C4-2B (cell line): ENCODE results near the gene CCL8.

Source experiments
- H3K27ac ChIP-seq: fragments of 450-650 bp; 2 replicates; pipeline ENCODE4 v1.5.1; 2017
- ZFX ChIP-seq: fragments of 450-650 bp; IDR thresholded peaks from 2 replicates; pipeline ENCODE4 v1.6.1; 2017
- TF ChIP-seq, protein P1 (sequence below): fragments of 450-650 bp; conservative IDR thresholded peaks from 2 replicates; pipeline ENCODE4 v1.5.1; 2017; ENCODE audit warnings: mild to moderate bottlenecking

Gene CCL8

DNA sequence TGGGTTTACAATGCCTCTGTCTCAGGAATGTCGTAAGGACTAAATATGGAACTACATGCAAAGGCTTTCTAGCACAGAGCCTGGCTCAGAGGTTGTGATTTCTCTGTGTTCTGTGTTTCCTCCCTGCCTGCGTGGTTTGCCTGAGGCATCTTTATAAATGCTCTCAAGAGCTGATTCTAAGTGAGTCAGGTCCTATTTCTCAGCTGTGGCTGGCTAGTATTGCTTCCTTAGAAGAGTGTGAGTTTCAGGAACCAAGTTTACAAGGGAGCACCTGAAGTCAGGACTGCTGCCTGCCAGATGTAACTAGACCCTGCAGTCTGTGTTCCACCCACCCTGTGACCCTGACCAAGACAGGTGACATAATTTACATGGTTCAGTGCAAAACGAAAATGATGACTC, 51.8 kb downstream of the CCL8 start:
- no peak overlapping the region for H3K27ac ChIP-seq
- no peak for TF ChIP-seq ZFX
- TF ChIP-seq, protein P1, sequence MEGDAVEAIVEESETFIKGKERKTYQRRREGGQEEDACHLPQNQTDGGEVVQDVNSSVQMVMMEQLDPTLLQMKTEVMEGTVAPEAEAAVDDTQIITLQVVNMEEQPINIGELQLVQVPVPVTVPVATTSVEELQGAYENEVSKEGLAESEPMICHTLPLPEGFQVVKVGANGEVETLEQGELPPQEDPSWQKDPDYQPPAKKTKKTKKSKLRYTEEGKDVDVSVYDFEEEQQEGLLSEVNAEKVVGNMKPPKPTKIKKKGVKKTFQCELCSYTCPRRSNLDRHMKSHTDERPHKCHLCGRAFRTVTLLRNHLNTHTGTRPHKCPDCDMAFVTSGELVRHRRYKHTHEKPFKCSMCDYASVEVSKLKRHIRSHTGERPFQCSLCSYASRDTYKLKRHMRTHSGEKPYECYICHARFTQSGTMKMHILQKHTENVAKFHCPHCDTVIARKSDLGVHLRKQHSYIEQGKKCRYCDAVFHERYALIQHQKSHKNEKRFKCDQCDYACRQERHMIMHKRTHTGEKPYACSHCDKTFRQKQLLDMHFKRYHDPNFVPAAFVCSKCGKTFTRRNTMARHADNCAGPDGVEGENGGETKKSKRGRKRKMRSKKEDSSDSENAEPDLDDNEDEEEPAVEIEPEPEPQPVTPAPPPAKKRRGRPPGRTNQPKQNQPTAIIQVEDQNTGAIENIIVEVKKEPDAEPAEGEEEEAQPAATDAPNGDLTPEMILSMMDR: no peak
